HS-5 (cell line): ENCODE results near the gene ABCD4.
A peak's percentile ranks its signal among the peaks of the same experiment; 100 is the strongest.

Experiments
- DNase-seq: peaks from one replicate; pipeline ENCODE4 v3.0.0-alpha.2; 2012; ENCODE audit warnings: low read depth

Gene ABCD4

GRCh38 chr14:74302152-74302628 lies 544 bp downstream of the ABCD4 start:
- no peak for DNase-seq

- no peak for DNase-seq
Observed at GRCh38 chr14:74301594-74302151, 1.1 kb downstream of the ABCD4 start.

DNA sequence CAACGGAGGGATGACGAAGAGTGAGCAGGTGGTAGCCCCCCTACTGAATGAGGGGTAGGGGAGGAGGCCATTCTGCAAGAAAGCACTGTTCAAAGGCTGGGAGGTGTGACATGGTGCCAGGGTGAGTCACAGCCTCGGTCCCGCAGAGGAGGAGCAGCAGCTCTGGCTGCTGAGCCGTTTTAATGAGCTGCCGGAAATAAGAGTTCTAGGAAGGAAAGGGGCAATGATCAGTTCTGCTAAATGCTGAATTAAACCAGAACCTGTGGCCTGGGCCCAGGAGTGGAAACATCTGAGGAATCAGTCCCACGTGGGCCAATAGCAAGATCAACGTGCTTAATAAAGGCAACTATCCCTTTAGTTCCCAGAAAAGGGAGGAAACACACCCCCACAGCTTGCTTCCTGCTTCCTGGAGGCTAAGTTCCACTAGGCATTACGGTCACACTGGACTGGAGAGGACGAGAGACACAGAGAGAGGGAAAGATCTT lies 3.6 kb downstream of the ABCD4 start:
- no peak for DNase-seq

GRCh38 chr14:74297986-74298385 lies 4.7 kb downstream of the ABCD4 start:
- DNase-seq = no peak

GRCh38 chr14:74296037-74296467 lies 6.7 kb downstream of the ABCD4 start:
- DNase-seq = no peak

- no peak for DNase-seq
Observed at GRCh38 chr14:74293606-74294005, 9.1 kb downstream of the ABCD4 start.

DNA sequence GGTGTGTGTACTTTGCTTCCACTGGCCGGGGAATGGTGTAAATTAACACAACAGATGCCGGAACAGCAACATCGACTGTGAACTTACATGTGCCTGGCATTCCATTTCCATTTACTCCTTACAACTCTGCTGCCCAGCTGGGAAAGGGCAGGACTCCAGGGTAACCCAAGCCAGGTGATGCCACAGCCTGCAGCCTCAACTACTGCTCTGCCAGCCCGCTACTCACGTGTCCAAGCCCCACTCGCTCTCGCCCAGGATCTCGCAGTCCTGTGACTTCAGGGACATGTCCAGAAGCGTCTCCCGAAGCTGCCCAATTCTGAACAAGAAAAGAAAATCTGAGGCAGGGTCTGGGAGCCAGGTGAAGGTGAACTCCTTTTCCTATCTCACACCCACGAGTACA lies 10.7 kb downstream of the ABCD4 start:
- no peak for DNase-seq

GRCh38 chr14:74290415-74290814 lies 12.3 kb downstream of the ABCD4 start:
- DNase-seq = no peak

DNA sequence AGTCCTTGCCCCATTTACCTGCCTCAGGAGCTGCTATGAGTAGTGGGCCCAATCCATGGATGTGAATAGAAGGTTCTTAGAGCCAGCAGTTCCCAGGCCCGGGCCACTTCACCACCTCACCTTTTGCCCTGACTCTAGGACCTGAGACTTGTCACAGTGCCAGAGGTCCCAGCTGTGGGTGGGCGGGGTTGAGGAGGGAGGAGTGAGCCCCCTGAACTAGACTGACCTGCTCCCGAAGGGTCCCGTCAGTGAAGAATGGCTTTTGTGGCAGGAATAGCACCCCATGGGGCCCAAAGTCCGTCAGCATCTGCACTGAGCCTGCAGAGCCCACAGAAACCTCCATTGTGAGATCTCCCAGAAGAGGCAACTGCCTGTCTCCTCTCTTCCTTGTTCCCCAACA lies 12.9 kb downstream of the ABCD4 start:
- no peak for DNase-seq

DNA sequence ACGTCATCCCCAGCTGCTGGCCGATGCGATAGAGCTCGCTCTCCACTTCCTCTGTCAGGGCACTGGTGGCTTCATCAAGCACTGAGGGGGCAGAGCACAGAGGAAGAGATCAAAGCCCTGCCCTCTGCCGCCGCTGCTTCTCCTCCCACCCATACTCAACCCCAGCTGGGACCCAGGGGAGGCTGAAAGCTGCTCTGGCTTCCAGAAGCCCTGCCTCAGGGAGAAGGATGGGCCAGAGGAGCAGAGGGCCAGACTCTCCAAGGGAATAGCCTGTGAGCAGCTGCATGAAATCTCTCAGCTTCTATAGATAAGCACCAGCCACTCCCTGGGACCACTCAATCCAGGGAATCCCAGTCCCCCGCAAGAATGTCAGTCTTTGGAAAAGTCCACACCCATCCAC lies 16.0 kb downstream of the ABCD4 start:
- no peak for DNase-seq

- DNase-seq = no peak
Observed at GRCh38 chr14:74281069-74281468, 21.7 kb downstream of the ABCD4 start.

DNA sequence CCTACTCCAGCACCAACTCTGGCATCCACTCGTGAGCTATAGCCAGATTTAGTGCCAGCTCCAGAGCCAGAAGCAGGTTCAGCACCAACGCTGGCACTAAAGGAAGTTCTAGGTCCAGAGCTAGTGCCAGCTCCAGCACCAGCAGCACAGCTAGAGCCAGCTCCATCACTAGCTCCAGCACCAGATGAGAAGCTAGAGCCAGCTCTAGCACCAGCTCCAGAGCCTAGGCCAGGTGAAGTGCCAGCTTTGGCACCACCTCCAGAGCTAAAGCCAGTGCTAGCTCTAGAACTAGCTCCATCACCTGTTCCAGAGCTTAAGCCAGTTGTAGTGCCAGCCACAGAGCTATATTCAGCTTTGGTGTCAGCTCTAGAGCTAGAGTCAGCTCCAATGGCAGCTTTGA lies 24.7 kb downstream of the ABCD4 start:
- DNase-seq = no peak

DNA sequence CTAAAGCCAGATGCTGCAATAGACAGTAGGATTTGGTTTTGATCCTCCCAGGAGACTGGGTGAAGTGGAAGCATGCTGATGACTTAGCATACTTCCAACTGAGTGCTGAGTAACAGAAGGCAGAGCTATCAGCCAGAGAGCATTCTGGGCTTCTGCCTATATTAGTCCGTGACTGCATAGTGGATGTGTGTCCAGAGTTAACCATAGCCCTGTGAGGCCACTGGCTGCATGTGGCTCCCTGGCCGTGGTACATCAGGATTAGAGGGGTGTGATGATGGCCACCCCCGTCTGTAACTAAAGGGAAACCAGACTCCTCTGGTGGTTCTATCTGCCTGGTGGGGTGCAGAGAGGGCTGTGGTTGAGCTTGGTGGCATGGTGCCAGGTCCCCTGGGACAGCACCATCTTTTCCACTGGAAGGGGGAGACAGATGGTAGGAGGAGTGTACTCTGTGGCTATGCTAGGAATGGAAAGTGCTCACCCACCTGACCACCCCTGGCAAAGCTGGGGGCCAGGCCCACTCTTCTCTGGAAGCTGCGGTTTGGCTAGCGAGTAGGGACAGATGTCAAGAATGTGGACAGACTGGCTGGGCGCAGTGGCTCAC lies 27.4 kb downstream of the ABCD4 start:
- no peak for DNase-seq

DNA sequence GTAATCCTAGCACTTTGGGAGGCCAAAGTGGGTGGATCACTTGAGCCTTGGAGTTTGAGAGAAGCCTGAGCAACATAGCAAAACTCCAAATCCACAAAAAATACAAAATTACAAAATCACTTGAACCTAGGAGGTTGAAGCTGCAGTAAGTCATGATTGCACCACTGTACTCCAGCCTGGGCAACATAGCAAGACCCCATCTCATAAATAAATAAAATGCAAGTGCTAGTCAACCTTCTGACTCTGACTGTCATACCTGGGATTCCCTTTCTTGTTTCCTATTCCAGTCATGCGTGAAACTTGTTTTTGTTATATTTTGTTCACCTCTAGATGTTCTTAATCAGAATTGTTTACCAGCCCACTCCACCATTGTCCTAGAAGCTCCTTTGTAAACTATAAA lies 31.4 kb downstream of the ABCD4 start:
- DNase-seq = no peak

GRCh38 chr14:74270382-74271177 lies 32.2 kb downstream of the ABCD4 start:
- peak; percentile 62 for DNase-seq

DNA sequence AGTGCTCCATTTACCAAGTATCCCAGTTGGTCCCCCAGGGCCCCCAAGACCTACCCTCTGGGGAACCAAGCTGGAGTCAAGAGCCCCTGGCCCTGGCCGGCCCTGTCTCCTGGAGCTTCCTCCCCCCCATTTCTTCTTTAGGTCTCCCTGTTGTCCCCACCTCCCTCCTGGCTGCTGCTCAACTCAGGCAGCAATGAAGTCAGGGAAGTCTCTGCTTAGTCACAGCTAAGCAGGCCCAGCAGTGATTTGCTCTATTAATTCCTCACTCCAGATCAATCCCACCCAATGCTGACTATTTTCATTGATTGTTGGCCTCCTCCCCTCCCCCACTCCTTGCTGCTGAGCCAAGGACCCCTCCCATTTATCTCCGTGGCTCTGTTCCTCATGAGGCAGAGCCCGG lies 35.1 kb downstream of the ABCD4 start:
- DNase-seq = no peak

DNA sequence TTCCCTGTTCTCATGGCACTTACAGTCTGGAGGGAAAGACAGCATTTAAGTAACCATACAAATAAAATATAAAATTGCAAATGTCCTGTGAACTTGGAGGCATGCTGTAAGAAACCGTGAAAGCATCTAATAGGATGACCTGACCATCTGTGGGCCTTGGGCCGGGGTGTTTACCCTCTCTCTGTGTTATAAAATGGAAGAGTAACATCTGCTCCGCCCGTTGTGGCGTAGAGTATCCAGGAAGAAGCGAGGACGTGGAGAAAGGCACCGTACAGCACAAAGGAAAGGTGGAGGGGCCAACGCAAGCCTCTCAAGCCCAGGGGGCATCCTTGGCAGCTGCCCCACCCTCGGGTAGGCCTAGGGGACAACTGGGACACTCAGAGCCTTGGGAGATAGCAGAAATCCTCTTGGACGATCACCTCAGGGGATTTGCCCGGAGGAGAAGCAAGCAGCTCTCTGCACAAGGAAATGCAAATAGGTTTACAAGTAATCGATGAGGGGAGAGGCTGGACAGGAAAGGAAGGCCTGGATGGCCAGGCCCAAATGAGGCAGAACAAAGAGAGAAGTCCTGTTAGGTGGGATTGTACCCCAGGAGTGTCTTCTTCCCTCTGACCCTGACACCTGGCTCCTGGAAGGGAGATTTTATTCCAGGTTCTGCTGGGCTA lies 37.3 kb downstream of the ABCD4 start:
- DNase-seq = no peak

- DNase-seq = no peak
Observed at GRCh38 chr14:74263921-74264320, 38.8 kb downstream of the ABCD4 start.

- no peak for DNase-seq
Observed at GRCh38 chr14:74263181-74263580, 39.6 kb downstream of the ABCD4 start.

DNA sequence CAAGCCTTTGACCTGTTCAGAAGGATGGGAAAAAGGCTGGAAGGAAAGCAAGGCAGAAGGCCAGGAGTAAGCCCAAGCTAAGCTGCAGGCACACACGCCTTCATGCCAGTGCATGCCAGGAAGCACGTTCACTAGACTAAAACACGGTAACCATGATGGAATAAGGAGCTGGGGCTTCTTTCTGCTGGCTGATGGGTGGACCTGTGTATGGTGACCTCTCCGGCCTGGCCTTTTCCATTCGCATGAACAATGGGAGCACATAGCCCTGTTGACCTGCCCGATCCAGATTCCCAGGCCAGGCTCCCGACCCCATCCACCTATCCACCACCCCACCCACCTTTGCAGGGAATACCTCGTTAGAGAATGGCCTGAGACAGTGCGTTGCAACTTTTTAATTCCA lies 40.7 kb downstream of the ABCD4 start:
- no peak for DNase-seq

DNA sequence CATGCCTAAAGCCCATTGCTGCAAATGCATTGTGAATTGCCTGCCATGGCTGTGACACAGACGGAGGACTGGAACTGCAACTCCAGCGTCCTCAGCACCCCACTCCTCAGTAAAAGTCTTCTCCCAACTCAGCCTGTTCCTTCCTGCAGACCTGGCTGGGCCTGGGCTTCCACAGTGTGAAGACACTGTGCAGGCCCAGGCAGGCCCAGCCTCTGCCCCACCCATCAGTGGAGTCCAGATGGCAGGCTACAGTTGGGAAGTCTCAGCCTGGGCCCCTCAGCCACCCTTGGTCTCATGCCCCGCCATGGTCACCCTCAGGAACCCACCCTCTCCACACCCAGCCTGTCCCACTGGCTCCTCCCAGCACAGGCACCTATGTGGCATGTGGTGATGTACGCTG lies 41.4 kb downstream of the ABCD4 start:
- no peak for DNase-seq

DNA sequence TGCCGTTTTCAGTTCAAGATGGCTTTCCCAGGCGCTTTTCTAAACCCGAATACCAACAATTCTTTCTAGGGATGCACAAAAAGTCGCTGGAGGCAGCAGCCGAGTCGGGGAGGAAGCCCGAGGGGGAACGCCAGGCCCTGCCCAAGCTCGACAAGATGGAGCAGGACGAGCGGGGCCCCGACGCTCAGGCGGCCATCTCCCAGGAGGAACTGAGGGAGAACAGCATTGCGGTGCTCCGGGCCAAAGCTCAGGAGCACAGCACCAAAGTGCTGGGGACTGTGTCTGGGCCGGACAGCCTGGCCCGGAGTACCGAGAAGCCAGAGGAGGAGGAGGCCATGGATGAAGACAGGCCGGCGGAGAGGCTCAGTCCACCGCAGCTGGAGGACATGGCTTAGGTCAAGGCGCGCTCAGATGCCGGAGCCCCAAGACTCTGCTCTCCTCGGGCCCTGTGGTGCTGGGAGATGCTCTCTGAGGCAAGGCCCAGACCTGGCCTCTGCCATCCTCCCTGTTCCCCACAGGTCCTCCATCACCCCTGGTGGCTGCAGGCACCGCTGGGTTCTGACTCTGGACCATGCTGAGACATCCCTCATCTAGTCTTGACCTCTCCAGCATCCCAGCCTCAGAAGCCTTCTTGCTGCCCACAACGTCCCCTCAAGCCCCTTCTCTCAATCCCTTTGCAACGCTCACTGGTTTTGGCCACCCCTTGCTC lies 42.1 kb downstream of the ABCD4 start:
- no peak for DNase-seq
